Gastroesophageal sphincter (tissue), 3 donors: ENCODE data around the gene PIP5K1C.

Source experiments
- CTCF ChIP-seq, 4 experiments: fragments of 200-600 bp in 2 of 4; fragments of 450-650 bp in 2 of 4; sonication (generic) in 1 of 4; IDR thresholded peaks; one replicate each; pipeline ENCODE4 v1.5.1; 2017 to 2019; ENCODE audit warnings: antibody characterized with exemption in 4 of 4, mild to moderate bottlenecking in 2 of 4, moderate library complexity in 2 of 4
- EP300 ChIP-seq: sonication (generic); formaldehyde crosslinking; IDR thresholded peaks from one replicate; pipeline ENCODE4 v1.6.1; 2017; ENCODE audit warnings: antibody characterized with exemption, mild to moderate bottlenecking
- POLR2A ChIP-seq, 2 donors: fragments of 450-650 bp; IDR thresholded peaks; one replicate each; pipeline ENCODE4 v1.6.1; 2017; ENCODE audit warnings: antibody characterized with exemption in 2 of 2, mild to moderate bottlenecking in 2 of 2, moderate library complexity in 1 of 2

DNA sequence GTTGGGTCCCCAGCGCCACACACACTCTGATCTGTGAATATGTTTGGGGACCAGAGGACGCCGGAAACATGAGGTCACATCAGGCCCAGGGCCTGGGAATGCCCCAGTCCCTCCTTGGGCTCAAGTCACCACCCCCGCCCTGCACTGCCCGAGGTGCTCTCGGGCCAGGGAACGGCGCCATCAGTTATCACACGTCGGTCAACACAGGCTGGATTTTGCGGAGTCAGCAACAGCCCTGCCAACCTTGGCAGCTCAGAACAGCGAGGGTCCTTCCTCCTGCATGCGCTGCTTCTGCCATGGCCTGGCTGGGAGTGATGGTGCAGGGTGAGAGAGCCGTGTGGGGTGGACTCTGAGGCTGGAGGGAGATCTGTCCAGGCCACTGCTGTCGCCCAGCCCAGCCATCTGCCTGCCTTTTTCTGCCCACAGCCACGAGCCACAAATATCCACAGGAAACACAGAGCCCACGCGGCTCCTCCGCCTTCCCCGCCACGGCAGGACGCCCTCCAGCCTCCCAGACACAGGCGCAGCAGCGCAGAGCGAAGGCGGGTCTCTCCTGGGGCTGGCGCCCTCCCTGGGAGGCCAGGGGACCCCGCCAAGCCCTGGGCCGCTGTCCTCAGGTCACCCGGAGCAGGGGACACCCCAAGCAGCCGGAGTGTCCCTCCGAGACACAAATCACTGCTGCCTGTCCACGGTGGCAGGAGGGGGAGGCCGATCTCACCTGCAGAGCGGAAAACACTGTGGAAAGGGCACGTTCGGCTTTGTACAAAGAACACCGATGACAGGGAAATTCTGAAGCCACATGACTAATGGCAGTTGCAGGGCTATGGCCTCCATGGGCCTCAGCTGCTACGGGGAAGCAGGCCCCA, 42.0 kb downstream of the PIP5K1C start:
- TF ChIP-seq POLR2A (IDR thresholded peaks at IDR 0.05) (no peak), CTCF (IDR thresholded peaks at IDR 0.05) (no peak), EP300 (no peak)
